Measurements from ENCODE around the gene ERLEC1.

The ERLEC1 gene

GRCh38 chr2:53767405-53768241 lies 19.2 kb upstream of the ERLEC1 start, which contains the start of gene CHAC2:
Gene CHAC2, plus strand, starts transcription at chr2:53767804. Its CDS starts 83 bp downstream, at chr2:53767887.
- TF ChIP-seq, protein P1, sequence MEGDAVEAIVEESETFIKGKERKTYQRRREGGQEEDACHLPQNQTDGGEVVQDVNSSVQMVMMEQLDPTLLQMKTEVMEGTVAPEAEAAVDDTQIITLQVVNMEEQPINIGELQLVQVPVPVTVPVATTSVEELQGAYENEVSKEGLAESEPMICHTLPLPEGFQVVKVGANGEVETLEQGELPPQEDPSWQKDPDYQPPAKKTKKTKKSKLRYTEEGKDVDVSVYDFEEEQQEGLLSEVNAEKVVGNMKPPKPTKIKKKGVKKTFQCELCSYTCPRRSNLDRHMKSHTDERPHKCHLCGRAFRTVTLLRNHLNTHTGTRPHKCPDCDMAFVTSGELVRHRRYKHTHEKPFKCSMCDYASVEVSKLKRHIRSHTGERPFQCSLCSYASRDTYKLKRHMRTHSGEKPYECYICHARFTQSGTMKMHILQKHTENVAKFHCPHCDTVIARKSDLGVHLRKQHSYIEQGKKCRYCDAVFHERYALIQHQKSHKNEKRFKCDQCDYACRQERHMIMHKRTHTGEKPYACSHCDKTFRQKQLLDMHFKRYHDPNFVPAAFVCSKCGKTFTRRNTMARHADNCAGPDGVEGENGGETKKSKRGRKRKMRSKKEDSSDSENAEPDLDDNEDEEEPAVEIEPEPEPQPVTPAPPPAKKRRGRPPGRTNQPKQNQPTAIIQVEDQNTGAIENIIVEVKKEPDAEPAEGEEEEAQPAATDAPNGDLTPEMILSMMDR (IDR thresholded peaks at IDR 0.05; ENCODE audit: control insufficient read depth, extremely low read depth, insufficient read depth) = no peak
- peak within 1 kb of the TSS; percentile 80 for H3K4me3 ChIP-seq (ENCODE audit: low read depth, low read length)
- DNase-seq (ENCODE audit: low read depth) = peak; percentile 26

DNA sequence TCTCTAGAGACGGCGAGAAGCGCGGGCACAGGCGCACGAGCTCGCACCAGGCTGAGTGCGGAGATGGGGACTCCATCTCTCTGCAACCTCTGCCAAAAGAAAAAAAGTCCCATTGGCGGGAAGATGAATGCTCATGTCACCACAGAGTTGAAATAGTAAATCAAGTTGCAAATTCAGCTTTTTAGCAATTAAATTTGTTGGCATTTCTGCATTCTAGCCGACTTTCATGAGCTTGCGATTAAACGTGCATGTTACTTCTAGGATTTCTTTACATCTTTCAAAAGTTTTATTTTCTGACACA lies 18.7 kb upstream of the ERLEC1 start:
- H3K4me3 ChIP-seq (ENCODE audit: low read depth, low read length) = peak overlapping the region; percentile 80
- no peak for DNase-seq (ENCODE audit: low read depth)
- TF ChIP-seq, protein P1 (IDR thresholded peaks at IDR 0.05; ENCODE audit: control insufficient read depth, extremely low read depth, insufficient read depth) = no peak

GRCh38 chr2:53769318-53769945 lies 17.4 kb upstream of the ERLEC1 start:
- TF ChIP-seq, protein P1 (IDR thresholded peaks at IDR 0.05; ENCODE audit: control insufficient read depth, extremely low read depth, insufficient read depth) = no peak
- no peak for DNase-seq (ENCODE audit: low read depth)
- H3K4me3 ChIP-seq (ENCODE audit: low read depth, low read length) = no peak overlapping the region

- TF ChIP-seq, protein P1 (IDR thresholded peaks at IDR 0.05; ENCODE audit: control insufficient read depth, extremely low read depth, insufficient read depth) = no peak
- DNase-seq (ENCODE audit: low read depth) = no peak
These were observed 16.6 kb upstream of the ERLEC1 start for GRCh38 chr2:53770264-53770663.

GRCh38 chr2:53777134-53777533 lies 9.7 kb upstream of the ERLEC1 start:
- DNase-seq (ENCODE audit: low read depth) = no peak
- TF ChIP-seq, protein P1 (IDR thresholded peaks at IDR 0.05; ENCODE audit: control insufficient read depth, extremely low read depth, insufficient read depth) = no peak
- H3K4me3 ChIP-seq (ENCODE audit: low read depth, low read length) = no peak overlapping the region

More at GRCh38 chr2:53770264-53770663, 16.6 kb upstream of the ERLEC1 start:
- no peak overlapping the region for H3K4me3 ChIP-seq (ENCODE audit: low read depth, low read length)

GRCh38 chr2:53778536-53779162 lies 8.2 kb upstream of the ERLEC1 start:
- no peak for DNase-seq (ENCODE audit: low read depth)
- no peak overlapping the region for H3K4me3 ChIP-seq (ENCODE audit: low read depth, low read length)
- TF ChIP-seq, protein P1 (IDR thresholded peaks at IDR 0.05; ENCODE audit: control insufficient read depth, extremely low read depth, insufficient read depth) = no peak

Measured in LNCaP clone FGC (cell line).